RCC 7860 (cell line): ENCODE data around the gene CHGA.

Experiments
- DNase-seq: peaks from one replicate; pipeline ENCODE4 v3.0.0-alpha.2; 2015; ENCODE audit warnings: low spot score
- FAIRE-seq: peaks from 2 replicates; lab custom pipeline; 2012; peaks lifted over from hg19 to GRCh38; lab: Jason Lieb, UNC

The CHGA gene, protein sequence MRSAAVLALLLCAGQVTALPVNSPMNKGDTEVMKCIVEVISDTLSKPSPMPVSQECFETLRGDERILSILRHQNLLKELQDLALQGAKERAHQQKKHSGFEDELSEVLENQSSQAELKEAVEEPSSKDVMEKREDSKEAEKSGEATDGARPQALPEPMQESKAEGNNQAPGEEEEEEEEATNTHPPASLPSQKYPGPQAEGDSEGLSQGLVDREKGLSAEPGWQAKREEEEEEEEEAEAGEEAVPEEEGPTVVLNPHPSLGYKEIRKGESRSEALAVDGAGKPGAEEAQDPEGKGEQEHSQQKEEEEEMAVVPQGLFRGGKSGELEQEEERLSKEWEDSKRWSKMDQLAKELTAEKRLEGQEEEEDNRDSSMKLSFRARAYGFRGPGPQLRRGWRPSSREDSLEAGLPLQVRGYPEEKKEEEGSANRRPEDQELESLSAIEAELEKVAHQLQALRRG

DNA sequence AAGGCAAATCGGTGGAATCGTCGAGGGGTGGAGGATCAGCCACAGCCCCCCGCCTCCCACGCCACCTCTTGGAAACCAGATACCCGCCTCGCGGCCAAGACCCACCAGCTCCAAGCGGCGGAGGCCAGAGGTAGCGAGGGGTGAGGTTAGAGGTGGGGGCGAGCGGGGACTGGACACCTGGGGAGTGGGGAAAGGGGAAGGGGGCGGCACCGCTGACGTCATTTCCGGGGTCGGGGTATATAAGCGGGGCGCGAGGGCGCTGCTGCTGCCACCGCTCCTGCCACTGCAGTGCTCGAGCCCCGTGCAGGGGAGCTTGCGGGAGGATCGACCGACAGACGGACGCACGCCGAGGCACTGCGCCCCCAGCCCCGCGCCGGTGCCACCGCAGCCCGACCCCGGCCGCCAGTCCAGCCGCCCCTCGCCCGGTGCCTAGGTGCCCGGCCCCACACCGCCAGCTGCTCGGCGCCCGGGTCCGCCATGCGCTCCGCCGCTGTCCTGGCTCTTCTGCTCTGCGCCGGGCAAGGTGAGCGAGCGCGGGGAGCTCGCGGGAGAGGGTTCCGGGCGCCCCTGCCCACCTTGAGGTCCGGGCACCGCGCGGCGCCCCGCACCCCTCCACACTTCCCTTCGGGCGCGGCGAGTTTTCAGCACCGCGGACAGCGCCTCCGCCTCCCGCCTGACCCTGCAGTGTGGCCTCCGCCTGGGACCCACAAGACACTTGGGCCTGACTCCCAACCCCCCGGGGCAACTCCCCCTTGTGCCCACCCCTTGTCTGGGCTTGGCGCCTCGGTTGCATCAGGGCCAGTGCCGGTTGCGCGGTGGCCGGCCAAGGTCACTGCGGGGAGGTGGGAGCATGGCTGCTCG is at the start of gene CHGA:
CHGA (plus strand) TSS at position 268 of the 861 bp plus-strand sequence; CDS start at position 478, 210 bp downstream.
- DNase-seq (no peak), FAIRE-seq (no peak)

DNA sequence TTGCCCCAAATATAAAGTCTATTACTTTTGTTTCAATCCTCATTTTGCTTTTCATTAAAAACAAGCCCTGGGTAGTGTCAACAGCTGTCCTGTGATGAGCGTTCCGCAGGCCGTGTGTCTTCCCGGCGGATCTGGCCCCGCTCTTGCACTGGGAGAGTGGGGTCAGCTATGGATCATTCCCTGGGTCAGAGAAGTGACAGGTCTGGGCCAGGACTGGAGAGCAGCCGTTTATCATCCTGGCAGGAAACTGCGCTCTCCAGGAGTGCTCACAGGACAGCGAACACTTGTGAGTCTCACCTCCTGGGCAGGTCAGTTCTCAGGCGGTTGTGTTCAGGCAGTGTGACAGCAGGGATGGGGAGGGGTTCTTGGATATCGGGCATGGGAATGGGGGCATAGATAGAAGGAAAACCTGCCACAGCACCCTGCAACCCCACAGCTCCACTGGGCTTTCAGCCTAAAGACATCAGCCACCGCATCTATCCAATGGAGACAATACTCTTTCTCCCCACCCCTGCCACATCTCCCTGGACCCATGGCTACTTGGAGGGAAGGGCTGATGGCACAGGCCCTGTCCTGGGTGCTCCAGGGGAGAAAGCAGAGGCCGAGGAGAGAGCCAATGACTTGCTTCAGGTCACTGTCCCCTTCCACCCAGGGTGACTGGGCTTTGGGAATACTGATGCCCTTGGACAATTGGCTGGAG is 47.8 kb upstream of the CHGA start:
- DNase-seq: no peak
- FAIRE-seq: no peak

DNA sequence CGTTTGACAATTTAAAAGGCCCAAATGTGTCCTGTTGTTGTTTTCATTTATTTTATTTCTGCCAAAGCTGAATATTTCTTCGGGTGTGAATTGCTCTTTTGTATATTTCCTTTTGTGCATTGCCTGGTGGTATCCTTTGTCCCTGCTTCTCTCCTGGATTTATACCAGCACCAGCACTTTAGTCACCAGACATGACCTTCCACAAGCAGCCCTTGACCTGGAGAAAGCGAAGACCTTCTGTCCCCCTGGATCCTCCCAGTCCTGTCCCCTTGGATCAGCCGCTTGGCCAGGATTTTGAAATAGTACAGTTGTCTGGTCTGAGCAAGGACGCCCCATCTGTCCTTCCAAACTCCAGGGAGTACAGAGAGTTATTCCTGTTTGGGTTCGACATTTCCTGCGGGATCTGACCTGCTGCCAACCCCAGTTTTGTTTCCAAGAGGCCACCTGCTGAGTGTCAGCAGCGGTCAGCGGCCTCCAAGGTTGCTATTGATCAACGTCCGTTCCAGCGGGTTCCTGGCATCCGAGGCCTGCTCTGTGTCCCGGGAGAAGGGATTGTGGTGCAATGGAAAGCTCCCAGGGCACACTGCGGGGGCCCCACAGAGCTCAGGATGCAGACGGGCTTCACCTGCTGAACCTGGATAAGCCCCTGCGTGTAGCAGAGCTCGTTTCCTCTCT is 45.1 kb upstream of the CHGA start:
- FAIRE-seq: no peak

DNA sequence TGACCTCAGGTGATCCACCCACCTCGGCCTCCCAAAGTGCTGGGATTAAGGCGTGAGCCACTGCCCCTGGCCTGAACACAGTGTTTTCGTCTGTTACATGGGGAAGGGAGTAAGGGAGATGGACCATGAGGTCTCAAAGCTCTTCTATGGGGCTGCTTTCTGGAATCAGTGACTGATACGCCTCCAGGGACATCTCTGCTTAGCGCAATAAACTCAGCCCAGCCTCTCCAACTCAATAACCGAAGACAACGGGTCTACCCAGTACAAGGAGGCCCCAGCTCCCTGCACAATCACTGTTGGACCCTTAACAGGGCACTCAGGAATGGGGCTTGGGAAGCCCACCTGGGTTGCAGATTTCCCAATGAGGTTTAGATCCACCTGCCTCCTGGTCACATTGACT is 42.6 kb upstream of the CHGA start:
- DNase-seq (no peak), FAIRE-seq (no peak)

More for the DNA sequence above, 45.1 kb upstream of the CHGA start:
- no peak for DNase-seq

DNA sequence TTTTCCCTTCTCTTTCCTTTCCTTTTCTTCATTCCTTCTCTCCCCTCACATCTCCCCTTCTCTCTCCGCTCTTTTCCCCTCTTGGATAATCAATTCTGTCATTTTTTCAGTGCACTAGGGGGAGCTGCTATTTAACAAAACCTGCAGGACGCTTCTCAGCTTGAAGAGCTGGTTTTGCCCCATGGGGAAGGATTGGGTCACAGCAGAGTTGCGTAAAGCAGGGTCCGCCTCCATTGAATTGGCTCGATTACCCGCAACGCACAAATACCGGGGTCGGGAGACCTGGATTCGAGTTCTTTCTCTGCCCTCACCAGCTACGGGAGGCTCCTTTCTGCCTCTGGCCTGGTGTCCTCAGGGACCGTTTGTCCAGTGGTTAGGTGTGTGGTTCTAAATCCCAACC is 42.1 kb upstream of the CHGA start:
- DNase-seq (no peak), FAIRE-seq (no peak)

DNA sequence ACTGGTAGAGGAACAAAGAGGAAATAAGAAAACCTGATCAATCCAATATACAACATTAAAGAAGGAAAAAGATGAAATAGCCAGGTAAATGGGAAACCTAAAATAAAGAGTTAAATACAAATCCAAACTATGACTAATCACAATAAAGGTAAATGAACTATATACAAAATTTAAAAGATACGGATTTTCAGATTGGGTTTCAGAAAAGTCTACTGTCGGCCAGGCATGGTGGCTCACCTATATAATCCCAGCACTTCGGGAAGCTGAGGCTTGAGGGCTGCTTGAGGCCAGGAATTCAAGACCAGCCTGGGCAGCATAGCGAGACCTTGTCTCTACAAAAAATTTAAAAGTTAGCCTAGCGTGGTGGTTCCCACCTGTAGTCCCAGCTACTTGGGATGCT is 39.9 kb upstream of the CHGA start:
- FAIRE-seq (no peak), DNase-seq (no peak)

DNA sequence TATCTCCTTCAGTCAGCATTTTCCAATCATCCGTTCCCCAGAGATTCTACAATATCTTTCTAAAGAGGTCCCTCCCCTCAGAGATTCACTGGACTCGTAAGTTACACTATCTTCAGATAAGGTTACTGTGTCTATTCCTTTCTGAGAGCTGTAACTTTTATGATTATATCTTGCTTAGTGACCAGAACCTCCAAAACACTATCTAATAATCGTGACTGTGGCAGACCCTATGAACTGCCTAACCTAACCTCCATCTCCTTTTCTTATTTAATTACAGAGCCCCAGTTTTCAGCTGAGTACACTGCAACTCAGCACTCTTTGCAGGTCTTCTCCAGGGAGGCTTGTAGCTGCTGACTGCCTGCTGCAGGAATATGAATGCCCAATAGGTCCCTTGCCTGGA is 38.5 kb upstream of the CHGA start:
- FAIRE-seq: no peak

DNA sequence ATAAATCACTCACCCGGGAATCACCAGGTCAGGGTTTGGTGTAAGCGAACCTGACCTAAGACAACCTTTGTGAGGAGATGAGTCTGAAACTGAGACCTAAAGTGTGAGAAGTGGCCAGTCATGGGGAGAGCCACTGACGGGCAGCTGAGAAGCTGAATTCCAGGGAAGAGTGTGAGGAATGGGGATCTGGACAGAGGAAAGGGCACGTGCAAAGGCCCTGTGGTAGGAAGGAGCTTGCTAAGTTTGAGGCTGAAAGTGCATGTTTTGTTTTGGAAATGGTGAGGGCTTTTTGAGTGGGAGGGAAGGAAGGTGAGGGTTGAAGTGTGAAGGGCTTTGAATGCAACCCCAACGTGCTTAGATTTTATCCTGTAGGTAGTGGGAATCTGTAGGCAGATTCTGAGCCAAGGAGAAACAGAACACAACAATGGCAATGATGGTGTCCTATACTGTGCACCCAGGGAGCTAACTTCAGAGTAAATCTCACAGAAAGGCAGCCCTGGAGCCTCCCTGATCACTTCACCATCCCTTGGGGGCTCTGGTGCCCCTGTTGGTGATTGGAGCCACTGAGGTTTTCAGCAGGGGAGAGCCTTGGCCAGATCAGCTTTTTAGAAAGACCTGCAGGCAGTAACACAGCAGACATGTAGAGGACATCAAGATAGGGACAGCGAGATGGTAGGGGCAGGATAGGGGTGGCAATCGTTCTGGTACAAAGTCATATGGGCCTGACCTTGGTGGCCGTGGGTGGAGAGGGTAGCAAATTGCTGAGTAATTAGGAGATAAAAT is 37.5 kb upstream of the CHGA start:
- FAIRE-seq (no peak), DNase-seq (no peak)

More for the DNA sequence above, 38.5 kb upstream of the CHGA start:
- no peak for DNase-seq

DNA sequence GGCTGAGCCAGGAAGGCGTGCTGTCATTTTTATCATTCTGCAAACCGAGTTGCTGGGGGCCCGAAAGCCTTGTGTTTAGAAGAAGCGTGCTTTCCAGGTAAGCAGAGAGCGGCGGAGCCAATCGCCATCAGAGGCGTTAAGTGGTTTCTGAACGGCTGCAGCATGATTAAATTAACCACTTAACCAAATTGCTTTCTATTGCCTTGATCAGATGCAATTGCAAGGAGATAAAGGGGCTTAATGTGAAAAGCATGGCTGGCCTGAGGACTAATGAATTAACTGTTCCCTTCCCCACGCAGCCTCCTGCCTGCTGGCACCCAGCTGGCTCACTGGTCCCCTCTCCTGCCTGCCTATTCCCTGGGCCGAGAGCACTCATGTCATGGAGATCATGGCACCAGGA is 36.6 kb upstream of the CHGA start:
- DNase-seq (no peak), FAIRE-seq (no peak)

DNA sequence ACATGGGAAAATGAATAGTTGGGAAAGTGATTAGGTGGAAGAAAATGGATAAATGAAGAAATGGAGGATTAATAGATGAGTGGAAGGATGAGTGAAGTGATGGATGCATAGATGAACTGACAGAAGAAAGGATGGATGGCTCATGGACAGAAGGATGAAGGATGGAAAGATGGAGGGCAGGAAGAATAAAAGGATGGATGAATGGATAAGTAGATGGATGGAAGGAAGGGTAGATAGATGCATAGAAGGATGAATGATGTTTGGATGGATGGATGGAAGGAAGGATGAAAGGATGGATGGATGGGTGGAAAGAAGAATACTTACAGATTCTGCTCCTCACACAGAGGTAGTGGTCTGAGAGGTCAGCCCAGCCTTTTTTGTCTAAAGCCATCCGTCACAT is 35.8 kb upstream of the CHGA start:
- DNase-seq (no peak), FAIRE-seq (no peak)

DNA sequence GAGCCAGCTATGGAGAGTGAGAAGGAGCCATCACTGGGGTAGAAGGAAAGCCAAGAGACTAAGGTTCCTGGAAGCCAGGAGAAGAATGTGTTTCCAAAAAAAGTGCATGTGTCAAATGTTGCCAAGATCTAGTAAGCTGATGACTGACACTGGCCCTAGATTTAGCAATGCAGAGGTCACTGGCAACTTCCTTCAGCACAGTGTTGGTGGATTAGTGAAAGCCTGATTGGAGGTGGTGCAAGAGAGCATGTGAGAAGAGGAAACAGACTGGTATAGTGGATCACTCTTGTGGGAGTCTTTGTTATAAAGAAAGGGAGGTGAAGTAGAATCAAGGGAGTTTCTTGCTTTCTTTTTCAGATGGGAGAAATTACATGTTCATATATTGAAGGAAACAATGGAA is 34.1 kb upstream of the CHGA start:
- no peak for FAIRE-seq
- no peak for DNase-seq

DNA sequence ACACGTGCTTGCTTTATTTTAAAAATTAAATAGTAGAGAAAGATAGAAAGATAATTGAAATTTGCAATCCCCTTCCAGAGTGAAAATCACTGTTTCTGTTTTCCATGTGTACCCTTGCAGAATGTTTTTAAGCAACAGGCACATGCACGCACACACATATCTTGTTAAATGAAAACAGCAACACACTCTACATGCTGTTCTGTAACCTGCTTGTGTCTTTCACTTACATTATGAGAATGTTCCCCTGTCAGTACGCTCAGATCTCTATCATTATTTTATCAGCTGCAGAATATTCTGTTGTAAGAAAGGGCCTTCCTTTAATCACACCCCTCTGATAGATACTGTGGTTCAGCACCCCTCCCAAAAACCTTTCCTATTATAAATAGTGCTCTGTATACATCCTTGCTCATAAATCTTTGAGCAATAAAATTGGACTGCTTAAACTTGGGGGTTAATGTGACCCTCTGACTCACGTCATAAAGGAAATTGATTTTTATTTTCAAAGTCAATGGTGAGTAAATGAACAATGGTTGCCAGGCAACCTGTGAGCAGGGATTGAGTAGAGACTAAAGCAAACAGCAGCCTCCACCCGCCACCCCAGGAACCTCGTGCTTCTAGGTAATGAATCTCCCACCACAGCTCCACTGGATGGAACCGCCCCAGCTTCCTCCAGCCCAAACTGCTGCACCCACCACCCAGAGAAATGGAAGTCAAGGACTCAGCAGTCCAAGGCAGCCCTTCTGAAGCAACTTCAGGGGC is 31.9 kb upstream of the CHGA start:
- FAIRE-seq (no peak), DNase-seq (no peak)

DNA sequence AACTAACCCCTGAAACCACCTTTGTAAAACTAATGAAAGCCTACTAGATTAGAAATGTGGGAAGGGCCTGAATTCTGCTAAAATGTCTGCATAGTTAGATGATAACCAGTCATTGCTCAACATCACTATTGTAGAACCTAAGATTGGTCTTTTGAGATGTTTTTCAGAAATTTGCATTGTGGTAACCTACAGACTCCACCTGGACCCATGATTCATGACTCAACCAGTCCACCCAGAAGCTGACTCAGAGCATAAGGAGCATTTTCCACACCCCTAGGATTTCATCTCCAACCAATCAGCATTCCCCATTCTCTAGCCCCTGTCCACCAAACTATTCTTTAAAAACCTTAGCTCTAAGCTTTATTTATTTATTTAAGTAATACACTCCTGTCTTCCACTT is 30.4 kb upstream of the CHGA start:
- DNase-seq: no peak
- FAIRE-seq: no peak

DNA sequence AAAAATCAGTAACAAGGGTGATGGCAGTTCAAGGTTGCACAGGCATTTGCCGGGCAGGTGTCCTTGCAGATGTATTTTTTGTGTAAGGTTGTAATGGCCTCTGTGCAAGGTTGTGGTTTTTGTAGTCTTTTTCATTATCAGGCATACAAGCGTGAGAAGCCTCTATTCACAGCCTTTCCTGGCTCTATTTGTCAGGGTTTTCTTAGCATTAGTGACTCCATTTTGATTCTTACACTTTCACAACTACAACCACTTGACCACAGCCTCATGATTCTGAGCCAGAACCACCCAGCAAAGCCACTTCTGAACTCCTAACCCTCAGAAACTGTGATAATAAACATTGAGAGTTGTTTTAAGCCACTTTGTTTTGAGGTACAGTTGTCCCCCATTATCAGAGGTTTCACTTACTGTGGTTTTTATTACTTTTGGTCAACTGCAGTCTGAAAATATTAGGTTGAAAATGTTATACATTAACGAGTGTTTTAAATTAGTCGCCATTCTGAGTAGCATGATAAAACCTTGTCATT is 27.5 kb upstream of the CHGA start:
- DNase-seq (no peak), FAIRE-seq (no peak)

DNA sequence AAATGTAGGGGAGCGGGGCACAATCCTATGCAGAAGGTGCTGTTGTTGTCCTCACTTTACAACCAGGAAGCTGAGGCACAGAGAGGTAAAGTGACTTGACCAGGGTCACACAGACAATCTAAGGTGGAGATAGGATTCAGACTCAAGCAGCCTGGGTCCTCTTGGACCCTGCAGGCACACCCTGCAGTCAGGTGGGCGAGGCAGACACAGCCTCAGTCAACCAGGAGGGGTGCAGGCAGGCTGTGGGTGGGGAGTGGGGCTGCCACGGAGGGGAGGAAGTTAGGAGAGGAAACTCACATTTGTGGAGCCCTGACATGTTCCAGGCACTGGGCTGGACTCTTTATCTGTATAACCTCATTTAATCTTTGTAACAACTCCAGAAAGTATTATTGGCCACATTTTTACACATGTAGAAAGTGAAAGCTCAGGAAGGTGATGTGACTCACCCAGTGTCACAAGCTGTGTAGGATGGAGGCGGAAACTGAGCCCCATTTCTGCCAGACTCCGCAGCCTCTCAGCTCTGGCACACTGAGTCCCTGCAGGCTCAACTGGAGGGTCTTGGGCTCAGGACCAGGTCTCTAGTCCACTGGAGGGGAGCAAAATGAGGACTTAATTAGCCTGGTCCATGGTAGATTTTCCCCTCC is 24.9 kb upstream of the CHGA start:
- DNase-seq: no peak

DNA sequence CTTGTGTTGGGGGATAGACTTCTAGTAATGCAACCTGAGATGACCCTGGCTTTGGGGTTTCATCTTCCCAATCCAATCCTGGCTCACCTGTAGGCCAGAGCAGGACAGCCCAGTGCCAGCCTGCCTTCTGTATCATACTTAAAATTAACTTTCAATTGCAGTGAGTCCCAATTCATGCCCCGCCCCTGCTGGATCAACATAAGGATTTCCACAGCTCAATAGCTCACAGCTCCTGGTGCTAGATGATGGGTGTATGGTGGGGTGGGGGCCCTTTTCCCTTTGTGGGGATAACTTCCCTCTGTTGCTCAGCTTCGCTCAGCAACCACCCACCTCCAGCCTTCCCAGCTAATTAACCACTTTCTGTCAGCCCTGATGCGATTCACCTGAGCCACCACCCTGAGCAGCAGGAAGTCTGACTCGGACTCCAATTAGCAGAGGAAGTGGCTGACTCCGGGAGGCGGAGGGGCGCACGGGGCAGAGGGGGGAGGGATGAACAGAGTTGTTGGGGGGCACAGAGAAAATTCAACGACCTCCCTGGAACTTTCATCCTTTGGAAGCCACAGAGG is 24.3 kb upstream of the CHGA start:
- no peak for DNase-seq
- FAIRE-seq: no peak

More for the DNA sequence above, 24.9 kb upstream of the CHGA start:
- no peak for FAIRE-seq

DNA sequence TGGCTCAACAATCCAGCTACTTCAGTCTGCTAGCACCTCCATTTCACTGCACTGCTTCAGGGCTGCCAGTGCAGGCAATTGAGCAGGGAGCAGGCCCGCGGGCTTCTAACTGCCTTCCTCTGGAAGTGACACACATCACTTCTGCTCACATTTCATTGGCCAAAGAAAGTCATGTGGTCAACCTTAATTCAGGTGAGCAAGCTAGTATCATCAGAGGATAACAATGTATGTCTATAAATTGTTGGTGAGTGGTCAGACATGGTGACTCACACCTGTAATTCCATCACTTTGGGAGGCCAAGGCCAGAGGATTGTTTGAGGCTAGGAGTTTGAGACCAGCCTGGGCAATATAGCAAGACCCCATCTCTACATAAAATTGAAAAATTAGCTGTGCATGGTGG is 22.3 kb upstream of the CHGA start:
- DNase-seq (peak; percentile 10), FAIRE-seq (no peak)

DNA sequence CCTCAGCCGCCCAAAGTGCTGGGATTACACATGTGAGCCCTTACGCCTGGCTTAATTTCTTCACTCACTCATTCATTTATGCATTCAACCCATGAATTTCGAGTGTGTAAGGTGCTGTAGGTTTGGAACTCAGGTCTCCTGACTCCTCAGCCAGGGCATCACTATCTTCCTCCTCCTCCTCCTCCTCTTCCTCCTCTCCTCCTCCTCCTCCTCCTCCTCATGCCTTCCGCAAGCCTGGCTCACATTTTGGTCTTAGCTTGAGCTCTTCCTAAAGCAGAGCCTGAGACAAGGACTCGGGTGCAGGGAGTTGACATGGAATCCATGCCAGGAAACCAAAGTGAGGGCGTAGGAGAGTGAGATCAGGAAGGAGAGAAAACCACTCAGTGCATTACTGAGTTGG is 20.8 kb upstream of the CHGA start:
- DNase-seq (no peak), FAIRE-seq (no peak)
